ENCODE results near the gene ATP9B. TPM values are rescaled to one million over a fixed set of nuclear protein-coding genes. Genes with fewer than 3 reads are reported as not detected.

The ATP9B gene
- polyA plus RNA-seq, 1 of the 3 experiments (the other 2 are of a cell fraction), result 11.2 TPM

- no peaks in the 10 kb centered on the region for H3K27me3 ChIP-seq (ENCODE audit: insufficient read depth)
- no peak overlapping the region for H3K9ac ChIP-seq
- no peak for TF ChIP-seq ELF1 (IDR thresholded peaks at IDR 0.05)
- TF ChIP-seq TAF1 (IDR thresholded peaks at IDR 0.05; ENCODE audit: borderline replicate concordance, low read depth, low read length), result no peak
- TF ChIP-seq NFIC (IDR thresholded peaks at IDR 0.05; ENCODE audit: borderline replicate concordance), result no peak
- no peak for TF ChIP-seq SMC3 (IDR thresholded peaks at IDR 0.05; ENCODE audit: low read depth, low read length)
- TF ChIP-seq FOSL2 (IDR thresholded peaks at IDR 0.05; ENCODE audit: borderline replicate concordance, low read depth), result no peak
- no peak for TF ChIP-seq SIN3A (IDR thresholded peaks at IDR 0.05; ENCODE audit: borderline replicate concordance, low read depth, low read length)
- no peak for TF ChIP-seq FOXJ3 (CRISPR knock-in tag; IDR thresholded peaks at IDR 0.05)
- no peak for TF ChIP-seq RXRA (IDR thresholded peaks at IDR 0.05; ENCODE audit: borderline replicate concordance, low read depth)
- TF ChIP-seq, protein P1, sequence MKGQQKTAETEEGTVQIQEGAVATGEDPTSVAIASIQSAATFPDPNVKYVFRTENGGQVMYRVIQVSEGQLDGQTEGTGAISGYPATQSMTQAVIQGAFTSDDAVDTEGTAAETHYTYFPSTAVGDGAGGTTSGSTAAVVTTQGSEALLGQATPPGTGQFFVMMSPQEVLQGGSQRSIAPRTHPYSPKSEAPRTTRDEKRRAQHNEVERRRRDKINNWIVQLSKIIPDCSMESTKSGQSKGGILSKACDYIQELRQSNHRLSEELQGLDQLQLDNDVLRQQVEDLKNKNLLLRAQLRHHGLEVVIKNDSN (IDR thresholded peaks at IDR 0.05; ENCODE audit: borderline replicate concordance, low read depth), result no peak
- POLR2A ChIA-PET, result no interaction called here
- H3F3A ChIP-seq (replicated peaks; ENCODE audit: insufficient read depth), result no peaks in the 10 kb centered on the region
- no peaks in the 10 kb centered on the region for H3K9me2 ChIP-seq
- peaks cover 0 to 6% of the 10 kb centered on the region in 2 experiments for H3K36me3 ChIP-seq (replicated peaks in 1 of 2; ENCODE audit: control insufficient read depth in 1 of 2, insufficient read depth in 2 of 2, low read length in 1 of 2)
- H3K79me2 ChIP-seq (ENCODE audit: insufficient read depth), result peaks cover 64% of the 10 kb centered on the region
- no peak overlapping the region for H3K4me2 ChIP-seq
- CTCF ChIA-PET, result no interaction called here
- no peaks in the 10 kb centered on the region; a peak in 1 of 4 replicates for H3K4me1 ChIP-seq (ENCODE audit: control insufficient read depth in 1 of 2, insufficient read depth in 2 of 2, low read depth in 1 of 2, low read length in 1 of 2)
- no peak overlapping the region for H3K4me3 ChIP-seq (ENCODE audit: low read depth in 2 of 2, low read length in 1 of 2)
- no peak overlapping the region for H3K27ac ChIP-seq (ENCODE audit: low read depth in 2 of 2, low read length in 1 of 2)
- no peak for DNase-seq
- 76% methylated on average over 3 of the region's 3 CpGs for WGBS (ENCODE audit: low lambda C conversion rate)
- no peaks in the 10 kb centered on the region for H3K9me3 ChIP-seq
- H2AFZ ChIP-seq (ENCODE audit: low read depth), result no peak overlapping the region
- peaks cover 13% of the 10 kb centered on the region; the same call in 1 of the 2 replicates for H4K20me1 ChIP-seq (ENCODE audit: insufficient read depth)
These were observed 23.7 kb downstream of the ATP9B start for GRCh38 chr18:79092874-79093273.

GRCh38 chr18:79093986-79094385 lies 24.8 kb downstream of the ATP9B start:
- WGBS (ENCODE audit: low lambda C conversion rate), result 87% methylated on average over 3 of the region's 3 CpGs

GRCh38 chr18:79095216-79095615 lies 26.0 kb downstream of the ATP9B start:
- Histone ChIP-seq H3F3A (replicated peaks; ENCODE audit: insufficient read depth) (no peaks in the 10 kb centered on the region), H3K4me2 (no peak overlapping the region), H3K4me3 (ENCODE audit: low read depth in 2 of 2, low read length in 1 of 2) (no peak overlapping the region), H3K79me2 (ENCODE audit: insufficient read depth) (peaks cover 49% of the 10 kb centered on the region), H3K9me3 (no peaks in the 10 kb centered on the region), H3K9me2 (no peaks in the 10 kb centered on the region), H2AFZ (ENCODE audit: low read depth) (no peak overlapping the region), H3K27me3 (ENCODE audit: insufficient read depth) (no peaks in the 10 kb centered on the region), H4K20me1 (ENCODE audit: insufficient read depth) (peaks cover 13% of the 10 kb centered on the region; the same call in 1 of the 2 replicates), H3K9ac (no peak overlapping the region), H3K4me1 (ENCODE audit: control insufficient read depth in 1 of 2, insufficient read depth in 2 of 2, low read depth in 1 of 2, low read length in 1 of 2) (no peaks in the 10 kb centered on the region; a peak in 1 of 4 replicates), H3K36me3 (replicated peaks in 1 of 2; ENCODE audit: control insufficient read depth in 1 of 2, insufficient read depth in 2 of 2, low read length in 1 of 2) (peaks cover 0 to 18% of the 10 kb centered on the region in 2 experiments), H3K27ac (ENCODE audit: low read depth in 2 of 2, low read length in 1 of 2) (no peak overlapping the region)
- TF ChIP-seq MXI1 (IDR thresholded peaks at IDR 0.05; ENCODE audit: low read depth, low read length) (no peak), JUND (IDR thresholded peaks at IDR 0.05) (no peak), CTCF (IDR thresholded peaks at IDR 0.05) (no peak), NRF1 (IDR thresholded peaks at IDR 0.05; ENCODE audit: low read depth, low read length) (no peak), RAD21 (IDR thresholded peaks at IDR 0.05; ENCODE audit: low read length) (no peak)
- no peak for DNase-seq
- POLR2A ChIA-PET, result no interaction called here
- WGBS (ENCODE audit: low lambda C conversion rate), result 21% methylated on average over 1 of the region's 1 CpG
- CTCF ChIA-PET, result no interaction called here

More at GRCh38 chr18:79093986-79094385, 24.8 kb downstream of the ATP9B start:
- Histone ChIP-seq H3K4me1 (ENCODE audit: control insufficient read depth in 1 of 2, insufficient read depth in 2 of 2, low read depth in 1 of 2, low read length in 1 of 2) (no peaks in the 10 kb centered on the region; a peak in 1 of 4 replicates), H3F3A (replicated peaks; ENCODE audit: insufficient read depth) (no peaks in the 10 kb centered on the region), H3K9me3 (no peaks in the 10 kb centered on the region), H3K9ac (no peak overlapping the region), H2AFZ (ENCODE audit: low read depth) (no peak overlapping the region), H4K20me1 (ENCODE audit: insufficient read depth) (peaks cover 13% of the 10 kb centered on the region; the same call in 1 of the 2 replicates), H3K4me2 (no peak overlapping the region), H3K36me3 (replicated peaks in 1 of 2; ENCODE audit: control insufficient read depth in 1 of 2, insufficient read depth in 2 of 2, low read length in 1 of 2) (peaks cover 0 to 10% of the 10 kb centered on the region in 2 experiments), H3K79me2 (ENCODE audit: insufficient read depth) (peaks cover 57% of the 10 kb centered on the region), H3K27me3 (ENCODE audit: insufficient read depth) (no peaks in the 10 kb centered on the region), H3K4me3 (ENCODE audit: low read depth in 2 of 2, low read length in 1 of 2) (no peak overlapping the region), H3K27ac (ENCODE audit: low read depth in 2 of 2, low read length in 1 of 2) (no peak overlapping the region), H3K9me2 (no peaks in the 10 kb centered on the region)
- TF ChIP-seq FOXJ3 (CRISPR knock-in tag; IDR thresholded peaks at IDR 0.05) (no peak), GABPA (IDR thresholded peaks at IDR 0.05; ENCODE audit: low read depth) (no peak)
- POLR2A ChIA-PET, result interaction anchor here (0.5 kb wide), 1 partner anchor 17 kb away, joined by 3 read pairs; no protein-coding TSS in a partner anchor
- CTCF ChIA-PET, result interaction anchor here (0.6 kb wide), 1 partner anchor 9 kb away, joined by 3 read pairs; no protein-coding TSS in a partner anchor
- no peak for DNase-seq
